Measurements from ENCODE around the gene PIK3C3.

GRCh38 chr18:41959045-41959444, 4.0 kb downstream of the PIK3C3 start:
- no peak for TF ChIP-seq POLR2A (IDR thresholded peaks at IDR 0.05; ENCODE audit: low read length)
- TF ChIP-seq GATA1 (IDR thresholded peaks at IDR 0.05; ENCODE audit: low read depth, low read length), result no peak

Data from erythroblast (primary cell).